ENCODE measurements around the gene MLF2.
"Not testable (repeated sequence)": the region's sequence is repeated elsewhere in the genome, so short reads cannot be mapped to it uniquely, and the experiment has no call there.

Gene MLF2

GRCh38 chr12:6748761-6749160, 4.2 kb downstream of the MLF2 start:
- Histone ChIP-seq H3K4me3 (ENCODE audit: low read depth, low read length) (no peak overlapping the region), H3K27me3 (ENCODE audit: control insufficient read depth, insufficient read depth, low read length) (no peaks in the 10 kb centered on the region), H3K36me3 (ENCODE audit: control insufficient read depth, insufficient read depth, low read length) (no peaks in the 10 kb centered on the region), H3K27ac (no peak overlapping the region), H3K9me3 (ENCODE audit: control insufficient read depth, low read length) (no peaks in the 10 kb centered on the region), H3K4me1 (peaks cover 6% of the 10 kb centered on the region), H3K4me2 (ENCODE audit: low read length) (no peak overlapping the region), H3K9ac (no peak overlapping the region), H2AFZ (no peak overlapping the region), H3K79me2 (no peaks in the 10 kb centered on the region)
- TF ChIP-seq CTCF (IDR thresholded peaks at IDR 0.05): no peak

GRCh38 chr12:6747216-6747615, 5.7 kb downstream of the MLF2 start:
- no peaks in the 10 kb centered on the region for H3K36me3 ChIP-seq (ENCODE audit: control insufficient read depth, insufficient read depth, low read length)
- TF ChIP-seq CTCF (IDR thresholded peaks at IDR 0.05): no peak
- H3K4me2 ChIP-seq (ENCODE audit: low read length): no peak overlapping the region
- no peaks in the 10 kb centered on the region for H3K79me2 ChIP-seq
- no peaks in the 10 kb centered on the region for H3K27me3 ChIP-seq (ENCODE audit: control insufficient read depth, insufficient read depth, low read length)
- peaks cover 5% of the 10 kb centered on the region for H3K4me1 ChIP-seq
- no peak overlapping the region for H3K4me3 ChIP-seq (ENCODE audit: low read depth, low read length)
- no peak overlapping the region for H2AFZ ChIP-seq
- no peaks in the 10 kb centered on the region for H3K9me3 ChIP-seq (ENCODE audit: control insufficient read depth, low read length)
- H3K27ac ChIP-seq: no peak overlapping the region
- H3K9ac ChIP-seq: no peak overlapping the region

- Histone ChIP-seq H2AFZ (no peak overlapping the region), H3K79me2 (no peaks in the 10 kb centered on the region), H3K27me3 (ENCODE audit: control insufficient read depth, insufficient read depth, low read length) (no peaks in the 10 kb centered on the region), H3K9me3 (ENCODE audit: control insufficient read depth, low read length) (no peaks in the 10 kb centered on the region), H3K36me3 (ENCODE audit: control insufficient read depth, insufficient read depth, low read length) (no peaks in the 10 kb centered on the region), H3K9ac (no peak overlapping the region), H3K27ac (peak overlapping the region; percentile 17), H3K4me2 (ENCODE audit: low read length) (no peak overlapping the region), H3K4me1 (no peaks in the 10 kb centered on the region), H3K4me3 (ENCODE audit: low read depth, low read length) (no peak overlapping the region)
- TF ChIP-seq CTCF (IDR thresholded peaks at IDR 0.05): no peak
Observed at GRCh38 chr12:6745741-6746525, 7.0 kb downstream of the MLF2 start.

DNA sequence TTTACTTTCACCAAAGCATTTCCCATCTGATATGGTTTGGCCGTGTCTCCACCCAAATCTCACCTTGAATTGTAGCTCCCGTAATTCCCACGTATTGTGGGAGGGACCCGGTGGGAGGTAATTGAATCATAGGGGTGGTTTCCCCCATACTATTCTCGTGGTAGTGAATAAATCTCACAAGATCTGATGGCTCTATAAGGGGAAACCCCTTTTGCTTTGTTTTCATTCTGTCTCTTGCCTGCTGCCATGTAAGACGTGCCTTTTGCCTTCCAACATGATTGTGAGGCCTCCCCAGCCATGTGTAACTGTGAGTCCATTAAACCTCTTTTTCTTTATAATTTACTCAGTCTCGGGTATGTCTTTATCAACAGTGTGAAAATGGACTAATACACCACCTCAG, 9.6 kb downstream of the MLF2 start:
- H3K9me3 ChIP-seq (ENCODE audit: control insufficient read depth, low read length); H3K36me3 ChIP-seq (ENCODE audit: control insufficient read depth, insufficient read depth, low read length); H3K27ac ChIP-seq; H2AFZ ChIP-seq; H3K79me2 ChIP-seq; H3K4me3 ChIP-seq (ENCODE audit: low read depth, low read length); H3K9ac ChIP-seq; H3K27me3 ChIP-seq (ENCODE audit: control insufficient read depth, insufficient read depth, low read length); H3K4me2 ChIP-seq (ENCODE audit: low read length); H3K4me1 ChIP-seq: not testable (repeated sequence)

DNA sequence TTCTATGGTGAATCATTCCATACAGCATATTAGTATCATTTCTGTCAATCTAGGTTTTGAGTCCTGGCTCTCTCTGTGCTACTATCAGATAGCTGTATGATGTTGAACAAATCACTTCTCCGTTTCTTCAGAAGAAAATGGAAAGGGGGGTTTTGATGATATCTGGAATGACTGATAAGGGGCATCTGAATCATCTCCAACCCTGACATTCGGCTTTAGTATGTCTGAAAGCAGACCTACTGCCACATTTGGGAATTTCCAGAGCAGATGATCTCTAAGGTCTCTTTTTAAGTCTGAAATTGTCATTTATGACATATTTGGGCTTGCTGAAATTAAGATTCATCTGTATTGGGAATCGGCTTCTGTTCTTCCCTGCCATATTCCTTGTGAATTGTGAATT, 10.1 kb downstream of the MLF2 start:
- H3K36me3 ChIP-seq (ENCODE audit: control insufficient read depth, insufficient read depth, low read length): no peaks in the 10 kb centered on the region
- no peak overlapping the region for H2AFZ ChIP-seq
- no peak overlapping the region for H3K9ac ChIP-seq
- H3K4me1 ChIP-seq: no peaks in the 10 kb centered on the region
- H3K79me2 ChIP-seq: no peaks in the 10 kb centered on the region
- H3K27me3 ChIP-seq (ENCODE audit: control insufficient read depth, insufficient read depth, low read length): no peaks in the 10 kb centered on the region
- no peaks in the 10 kb centered on the region for H3K9me3 ChIP-seq (ENCODE audit: control insufficient read depth, low read length)
- TF ChIP-seq CTCF (IDR thresholded peaks at IDR 0.05): no peak
- H3K4me3 ChIP-seq (ENCODE audit: low read depth, low read length): no peak overlapping the region
- no peak overlapping the region for H3K4me2 ChIP-seq (ENCODE audit: low read length)
- H3K27ac ChIP-seq: no peak overlapping the region

- H3K79me2 ChIP-seq; H3K4me2 ChIP-seq (ENCODE audit: low read length); H3K9me3 ChIP-seq (ENCODE audit: control insufficient read depth, low read length); H2AFZ ChIP-seq; H3K4me1 ChIP-seq; H3K9ac ChIP-seq; H3K27ac ChIP-seq; H3K4me3 ChIP-seq (ENCODE audit: low read depth, low read length); H3K27me3 ChIP-seq (ENCODE audit: control insufficient read depth, insufficient read depth, low read length); H3K36me3 ChIP-seq (ENCODE audit: control insufficient read depth, insufficient read depth, low read length): not testable (repeated sequence)
Observed at GRCh38 chr12:6742080-6742479, 10.9 kb downstream of the MLF2 start.
